IPS-18c (cell line): ENCODE data around the gene EXOC6B.

ENCODE experiments used
- H3K4me3 ChIP-seq: 2 replicates; pipeline ENCODE4 v1.7.0; 2013; ENCODE audit warnings: low read depth, mild to moderate bottlenecking, low read length, moderate library complexity; ENCODE audit not compliant: insufficient read depth
- H3K9me3 ChIP-seq: one replicate; pipeline ENCODE4 v1.6.1; 2013; ENCODE audit warnings: mild to moderate bottlenecking, low read length, moderate library complexity; ENCODE audit not compliant: control insufficient read depth, insufficient read depth

Gene EXOC6B

GRCh38 chr2:72762276-72762675 is 63.6 kb downstream of the EXOC6B start:
- Histone ChIP-seq H3K4me3 (no peak overlapping the region), H3K9me3 (no peaks in the 10 kb centered on the region)

DNA sequence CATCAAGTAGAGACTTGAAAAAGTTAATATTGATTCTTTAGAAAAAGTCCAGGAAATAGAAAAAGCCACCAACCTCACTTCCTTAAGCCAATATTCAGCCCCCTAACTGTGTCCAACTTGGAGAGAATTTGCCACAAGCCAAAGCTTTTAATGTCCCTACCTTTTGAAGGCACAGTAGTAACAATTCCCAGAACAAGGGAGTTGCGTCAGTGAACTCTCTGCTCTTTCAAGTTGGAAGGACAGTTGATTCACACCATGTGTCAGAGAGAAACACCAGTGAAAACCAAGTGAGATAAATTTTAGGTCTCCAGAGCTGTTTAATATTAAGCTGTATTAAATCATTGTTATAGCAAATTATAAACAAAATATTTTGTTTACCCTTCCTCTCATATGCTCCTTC is 66.1 kb downstream of the EXOC6B start:
- Histone ChIP-seq H3K9me3 (no peaks in the 10 kb centered on the region), H3K4me3 (no peak overlapping the region)

DNA sequence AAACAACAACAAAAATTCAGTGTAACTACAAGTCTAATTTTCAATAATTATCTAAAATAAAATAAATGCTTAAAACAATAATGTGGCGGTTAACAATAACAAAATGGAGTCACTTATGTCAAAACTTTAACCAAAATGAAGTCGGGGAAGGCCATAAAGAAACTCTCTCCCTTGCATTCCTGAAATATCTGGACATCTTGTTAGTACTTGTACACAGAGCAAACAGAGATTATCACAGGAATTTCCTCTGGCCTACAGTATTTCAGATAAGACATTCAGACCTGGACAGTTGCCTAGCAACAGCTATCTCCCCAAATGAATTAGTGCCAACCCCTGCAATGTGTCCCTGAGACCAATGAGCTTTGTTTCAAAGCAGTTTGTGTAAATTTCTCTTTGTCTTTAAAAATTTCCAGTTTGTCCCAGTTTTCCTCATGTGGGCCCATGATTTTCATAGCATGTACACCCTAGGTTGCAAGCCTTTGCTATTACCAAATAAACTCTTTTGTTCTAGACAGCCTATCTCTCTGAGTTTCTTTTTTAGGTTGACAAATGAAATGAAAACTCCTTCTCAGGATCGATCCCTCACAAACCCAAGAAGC is 68.6 kb downstream of the EXOC6B start:
- H3K9me3 ChIP-seq, result no peaks in the 10 kb centered on the region
- no peak overlapping the region for H3K4me3 ChIP-seq

- Histone ChIP-seq H3K9me3 (no peaks in the 10 kb centered on the region), H3K4me3 (no peak overlapping the region)
Observed at GRCh38 chr2:72755647-72756423, 70.0 kb downstream of the EXOC6B start.

DNA sequence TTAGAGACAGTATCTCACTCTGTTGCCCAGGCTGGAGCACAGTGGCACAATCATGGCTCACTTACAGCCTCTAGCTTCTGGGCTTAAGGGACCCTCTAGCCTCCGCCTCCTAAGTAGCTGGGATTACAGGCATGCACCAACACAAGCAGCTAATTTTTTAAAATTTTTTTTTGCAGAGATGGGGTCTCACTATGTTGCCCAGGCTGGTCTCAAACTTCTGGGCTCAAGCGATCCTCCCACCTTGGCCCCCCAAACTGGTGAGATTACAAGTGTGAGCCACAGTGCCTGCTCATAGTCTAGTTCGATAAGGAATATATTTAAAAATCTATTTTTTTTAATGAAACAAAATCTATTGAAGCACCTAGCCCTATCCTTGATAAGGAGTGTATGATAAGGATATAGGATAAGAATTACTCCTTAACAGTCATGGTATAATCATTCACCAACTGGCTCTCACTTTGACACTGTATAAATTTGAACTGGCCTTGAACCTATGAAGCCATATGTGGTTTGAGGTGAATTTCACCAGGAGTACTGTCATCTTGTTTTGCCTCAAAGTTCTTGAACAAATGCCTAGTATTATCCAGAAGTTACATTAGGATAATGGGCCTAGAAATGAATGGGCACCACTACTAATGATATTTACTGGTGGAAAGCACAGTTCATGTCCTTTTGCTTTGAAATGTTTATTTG is 71.1 kb downstream of the EXOC6B start:
- no peak overlapping the region for H3K4me3 ChIP-seq
- no peaks in the 10 kb centered on the region for H3K9me3 ChIP-seq

DNA sequence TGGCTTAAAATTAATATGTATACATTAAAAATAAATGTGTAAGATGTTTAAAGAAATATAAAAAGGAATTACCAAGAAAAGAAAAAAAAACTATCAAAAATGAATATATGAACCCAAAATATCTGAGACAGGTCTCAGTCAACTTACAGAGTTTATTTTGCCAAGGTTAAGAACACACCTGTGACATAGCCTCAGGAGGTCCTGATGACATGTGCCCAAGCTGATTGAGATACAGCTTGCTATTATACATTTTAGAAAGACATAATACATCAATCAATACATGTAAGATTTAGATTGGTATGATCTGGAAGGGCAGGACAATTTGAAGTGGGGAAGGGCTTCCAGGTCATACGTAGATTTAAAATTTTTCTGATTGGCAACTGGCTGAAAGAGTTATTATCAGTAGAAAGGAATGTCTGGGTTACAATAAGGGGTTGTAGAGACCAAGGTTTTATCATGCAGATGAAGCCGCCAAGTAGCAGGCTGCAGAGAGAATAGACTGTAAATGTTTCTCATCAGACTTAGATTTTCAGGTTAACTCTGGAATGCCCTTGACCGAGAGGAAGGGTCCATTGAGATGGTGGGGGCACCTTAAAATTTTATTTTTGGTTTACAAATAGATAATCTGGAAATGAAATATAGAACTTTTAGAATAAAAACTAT is 74.7 kb downstream of the EXOC6B start:
- Histone ChIP-seq H3K4me3 (no peak overlapping the region), H3K9me3 (no peaks in the 10 kb centered on the region)

DNA sequence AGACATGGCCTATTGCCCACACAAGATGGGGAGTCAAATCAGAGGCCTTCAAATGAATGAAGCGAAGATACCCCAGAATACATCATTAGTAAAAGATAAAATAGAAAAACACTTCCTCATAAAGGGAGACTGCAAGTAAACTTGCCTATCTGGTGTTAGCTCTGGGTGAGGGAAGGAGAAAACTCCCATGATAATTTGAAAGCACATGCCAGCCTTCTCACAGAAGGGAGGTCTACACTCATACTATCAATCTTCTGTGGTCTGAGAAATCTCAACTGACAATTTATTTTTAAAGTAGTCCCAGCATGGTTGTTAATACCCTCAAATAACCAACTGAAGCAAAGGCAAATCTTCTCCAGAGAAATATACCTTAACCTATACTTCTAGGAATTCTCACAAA is 75.4 kb downstream of the EXOC6B start:
- Histone ChIP-seq H3K9me3 (no peaks in the 10 kb centered on the region), H3K4me3 (no peak overlapping the region)

- H3K4me3 ChIP-seq, result no peak overlapping the region
- H3K9me3 ChIP-seq, result no peaks in the 10 kb centered on the region
Observed at GRCh38 chr2:72747344-72747743, 78.5 kb downstream of the EXOC6B start.

GRCh38 chr2:72745679-72746368 is 80.0 kb downstream of the EXOC6B start:
- Histone ChIP-seq H3K9me3 (no peaks in the 10 kb centered on the region), H3K4me3 (no peak overlapping the region)

DNA sequence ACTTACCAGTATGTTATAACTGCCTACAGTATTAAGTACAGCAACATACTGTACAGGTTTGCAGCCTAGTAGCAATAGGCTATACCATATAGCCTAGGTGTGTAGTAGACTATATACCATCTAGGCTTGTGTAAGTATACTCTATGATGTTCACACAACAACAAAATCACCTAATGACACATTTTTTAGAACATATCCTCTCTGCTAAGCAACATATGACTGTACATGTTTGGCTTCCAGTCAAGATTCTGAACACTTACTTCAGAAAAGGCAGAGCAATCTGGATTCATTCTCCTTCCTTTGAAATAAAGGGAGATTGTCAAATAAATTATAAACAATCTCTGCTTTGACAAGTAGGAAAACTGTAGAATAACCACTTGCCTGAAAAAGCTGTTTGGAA is 81.8 kb downstream of the EXOC6B start:
- no peaks in the 10 kb centered on the region for H3K9me3 ChIP-seq
- no peak overlapping the region for H3K4me3 ChIP-seq

DNA sequence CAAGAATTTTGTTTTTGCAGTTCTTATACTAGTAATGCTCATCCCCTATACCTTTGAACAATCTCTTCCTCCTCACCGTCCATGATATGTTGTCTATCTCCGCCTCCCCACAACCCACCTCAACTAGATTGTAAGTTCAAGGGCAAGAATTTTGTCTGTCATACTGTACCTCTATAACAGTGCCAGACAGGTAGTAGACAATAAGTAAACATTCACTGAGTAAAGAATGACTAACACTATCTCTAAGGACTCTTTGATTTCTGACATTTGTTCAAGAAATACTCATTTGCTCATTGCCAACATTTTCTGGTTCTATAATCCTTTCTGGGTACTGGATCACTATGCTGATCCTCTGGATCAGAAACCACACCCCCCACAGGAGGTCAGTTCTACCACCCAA is 82.4 kb downstream of the EXOC6B start:
- Histone ChIP-seq H3K4me3 (no peak overlapping the region), H3K9me3 (no peaks in the 10 kb centered on the region)

DNA sequence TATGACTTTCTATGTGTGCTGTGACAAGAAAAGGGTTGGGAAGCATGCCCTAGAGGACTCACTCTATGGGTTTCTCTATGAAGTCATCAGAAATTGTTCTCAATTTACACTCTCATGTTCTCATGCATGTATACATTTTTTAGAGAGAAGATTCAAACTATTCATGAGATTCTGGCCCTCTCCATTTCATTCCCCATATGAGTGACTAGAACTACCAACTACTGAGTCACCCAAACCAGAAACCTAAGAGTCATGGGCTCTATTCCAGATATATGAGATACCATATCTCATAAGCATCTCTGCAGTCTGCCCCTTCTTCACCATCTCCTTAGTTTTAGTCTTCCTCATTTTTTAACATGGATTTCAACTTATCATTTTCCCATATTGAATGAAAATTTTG is 87.7 kb downstream of the EXOC6B start:
- Histone ChIP-seq H3K9me3 (no peaks in the 10 kb centered on the region), H3K4me3 (no peak overlapping the region)

- H3K9me3 ChIP-seq, result no peaks in the 10 kb centered on the region
- H3K4me3 ChIP-seq, result no peak overlapping the region
Observed at GRCh38 chr2:72734432-72734831, 91.4 kb downstream of the EXOC6B start.

- Histone ChIP-seq H3K9me3 (no peaks in the 10 kb centered on the region), H3K4me3 (no peak overlapping the region)
Observed at GRCh38 chr2:72731116-72731515, 94.7 kb downstream of the EXOC6B start.

GRCh38 chr2:72727356-72727755 is 98.5 kb downstream of the EXOC6B start:
- Histone ChIP-seq H3K9me3 (no peaks in the 10 kb centered on the region), H3K4me3 (no peak overlapping the region)

DNA sequence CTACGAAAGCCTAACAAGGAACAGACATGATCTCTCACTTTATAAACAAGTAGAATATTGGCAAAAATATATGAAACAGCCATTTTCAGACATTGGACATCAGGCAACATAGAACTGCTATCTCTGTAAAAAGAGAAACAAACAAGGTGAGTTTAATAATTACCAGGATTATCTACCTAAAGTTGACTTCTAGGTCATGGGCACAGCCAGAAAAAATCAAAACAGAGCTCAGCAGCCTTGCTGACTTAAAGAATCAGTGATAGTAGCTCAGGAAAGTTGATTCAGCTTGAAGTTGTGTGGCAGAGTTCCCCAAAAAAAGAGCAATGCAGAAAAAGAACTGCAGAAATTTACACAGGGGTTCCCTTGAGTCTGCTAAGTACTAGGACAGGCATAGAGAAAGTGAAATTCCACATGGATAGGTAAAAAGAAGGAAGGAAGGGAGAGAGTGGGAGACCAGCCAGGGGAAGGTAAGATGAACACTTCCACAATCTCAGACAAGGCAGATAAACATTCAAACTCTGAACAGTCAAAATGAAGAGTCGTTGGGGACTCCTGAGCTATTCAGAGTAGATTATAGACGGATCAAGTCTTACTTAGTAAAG is 102.0 kb downstream of the EXOC6B start:
- Histone ChIP-seq H3K9me3 (no peaks in the 10 kb centered on the region), H3K4me3 (no peak overlapping the region)

- Histone ChIP-seq H3K4me3 (no peak overlapping the region), H3K9me3 (no peaks in the 10 kb centered on the region)
Observed at GRCh38 chr2:72722492-72723070, 103.3 kb downstream of the EXOC6B start.
